ENCODE data around the gene IGSF10. TPM values are rescaled to one million over a fixed set of nuclear protein-coding genes. Genes with fewer than 3 reads are reported as not detected.

Gene IGSF10
- total RNA-seq, 2 donors from 2014 or later = 0.24 to 0.44 TPM

- Mint-ChIP-seq H3K27ac (no peak overlapping the region), H3K36me3 (ENCODE audit: low read depth) (peaks cover 2% of the 10 kb centered on the region), H3K4me1 (peaks cover 11% of the 10 kb centered on the region), H3K9me3 (no peaks in the 10 kb centered on the region), H3K4me3 (no peak overlapping the region), H3K27me3 (ENCODE audit: insufficient read depth) (no peaks in the 10 kb centered on the region)
- Histone ChIP-seq H3K27me3 (ENCODE audit: control insufficient read depth, insufficient read depth, low read length, poor library complexity, severe bottlenecking) (no peaks in the 10 kb centered on the region), H3K36me3 (ENCODE audit: control insufficient read depth, insufficient read depth, low read length) (no peaks in the 10 kb centered on the region), H3K9me3 (ENCODE audit: control insufficient read depth, low read length) (no peaks in the 10 kb centered on the region), H3K9ac (ENCODE audit: extremely low read depth, low read length, poor library complexity, severe bottlenecking) (no peak overlapping the region), H3K4me1 (ENCODE audit: control insufficient read depth, insufficient read depth, low read length) (peaks cover 6% of the 10 kb centered on the region), H3K27ac (ENCODE audit: low read depth, low read length) (no peak overlapping the region), H3K4me3 (ENCODE audit: low read length) (no peak overlapping the region)
- DNase-seq = no peak
- TF ChIP-seq CTCF (conservative IDR thresholded peaks at IDR 0.05) = no peak
- 92 to 97% methylated on average over 7 to 8 of the region's 8 CpGs for WGBS, 2 experiments (ENCODE audit: insufficient coverage in 1 of 2, insufficient read length in 1 of 2)
These were observed 24.0 kb downstream of the IGSF10 start for GRCh38 chr3:151436675-151437446.

- Histone ChIP-seq H3K36me3 (ENCODE audit: control insufficient read depth, insufficient read depth, low read length) (no peaks in the 10 kb centered on the region), H3K9ac (ENCODE audit: extremely low read depth, low read length, poor library complexity, severe bottlenecking) (no peak overlapping the region), H3K27me3 (ENCODE audit: control insufficient read depth, insufficient read depth, low read length, poor library complexity, severe bottlenecking) (no peaks in the 10 kb centered on the region), H3K4me1 (ENCODE audit: control insufficient read depth, insufficient read depth, low read length) (no peaks in the 10 kb centered on the region), H3K4me3 (ENCODE audit: low read length) (no peak overlapping the region), H3K9me3 (ENCODE audit: control insufficient read depth, low read length) (no peaks in the 10 kb centered on the region), H3K27ac (ENCODE audit: low read depth, low read length) (no peak overlapping the region)
- DNase-seq = no peak
- Mint-ChIP-seq H3K4me1 (peaks cover 12% of the 10 kb centered on the region), H3K9me3 (peaks cover 15% of the 10 kb centered on the region), H3K4me3 (no peak overlapping the region), H3K27ac (no peak overlapping the region), H3K27me3 (ENCODE audit: insufficient read depth) (no peaks in the 10 kb centered on the region), H3K36me3 (ENCODE audit: low read depth) (peaks cover 17% of the 10 kb centered on the region)
- no peak for TF ChIP-seq CTCF (conservative IDR thresholded peaks at IDR 0.05)
- WGBS, 2 experiments (ENCODE audit: insufficient coverage in 1 of 2, insufficient read length in 1 of 2) = 100% methylated on average over 1 of the region's 1 CpG; no CpG with 5 or more reads in 1 of the 2 experiments
These were observed 26.5 kb downstream of the IGSF10 start for GRCh38 chr3:151434151-151434890.

- Histone ChIP-seq H3K27ac (ENCODE audit: low read depth, low read length) (no peak overlapping the region), H3K27me3 (ENCODE audit: control insufficient read depth, insufficient read depth, low read length, poor library complexity, severe bottlenecking) (no peaks in the 10 kb centered on the region), H3K4me3 (ENCODE audit: low read length) (no peak overlapping the region), H3K9ac (ENCODE audit: extremely low read depth, low read length, poor library complexity, severe bottlenecking) (no peak overlapping the region), H3K9me3 (ENCODE audit: control insufficient read depth, low read length) (no peaks in the 10 kb centered on the region), H3K4me1 (ENCODE audit: control insufficient read depth, insufficient read depth, low read length) (no peaks in the 10 kb centered on the region), H3K36me3 (ENCODE audit: control insufficient read depth, insufficient read depth, low read length) (no peaks in the 10 kb centered on the region)
- H3K4me1 Mint-ChIP-seq = peaks cover 12% of the 10 kb centered on the region
- no peak for DNase-seq
- peaks cover 23% of the 10 kb centered on the region for H3K36me3 Mint-ChIP-seq (ENCODE audit: low read depth)
- peaks cover 15% of the 10 kb centered on the region for H3K9me3 Mint-ChIP-seq
- WGBS, 2 experiments (ENCODE audit: insufficient coverage in 1 of 2, insufficient read length in 1 of 2) = 94 to 97% methylated on average over 4 to 7 of the region's 7 CpGs
- no peak for TF ChIP-seq CTCF (conservative IDR thresholded peaks at IDR 0.05)
- H3K4me3 Mint-ChIP-seq = no peak overlapping the region
- H3K27ac Mint-ChIP-seq = no peak overlapping the region
- no peaks in the 10 kb centered on the region for H3K27me3 Mint-ChIP-seq (ENCODE audit: insufficient read depth)
These were observed 28.1 kb downstream of the IGSF10 start for GRCh38 chr3:151432616-151433372.

All from endodermal cell (in vitro differentiated cells).